SU-DHL-6 (cell line): Measurements from ENCODE around the gene LARP4B.

ENCODE experiments used
- H2AFZ ChIP-seq: fragments of 200-600 bp; sonication (generic); 2 replicates; pipeline ENCODE4 v1.6.1; 2014; ENCODE audit warnings: low read depth, mild to moderate bottlenecking, moderate library complexity, mixed read lengths, antibody characterized with exemption, low read length; ENCODE audit not compliant: severe bottlenecking
- H3F3A ChIP-seq: fragments of 200-600 bp; shearing (Covaris generic); 2 replicates; pipeline ENCODE4 v1.6.0; 2016; ENCODE audit warnings: antibody characterized with exemption, mild to moderate bottlenecking; ENCODE audit not compliant: insufficient read depth
- H3K27ac ChIP-seq: fragments of 200-600 bp; sonication (generic); 2 replicates; pipeline ENCODE4 v1.5.1; 2016; ENCODE audit warnings: low read depth, mild to moderate bottlenecking, low read length, moderate library complexity, mixed read lengths
- H3K27me3 ChIP-seq: fragments of 200-600 bp; sonication (generic), shearing (Covaris generic); 2 replicates; pipeline ENCODE4 v1.6.0; 2014; ENCODE audit warnings: mild to moderate bottlenecking, low read length
- H3K36me3 ChIP-seq: fragments of 200-600 bp; sonication (generic); 2 replicates; pipeline ENCODE4 v1.6.1; 2014; ENCODE audit warnings: mild to moderate bottlenecking, low read length, mixed read lengths
- H3K4me2 ChIP-seq: fragments of 300-600, 200-600 bp; shearing (Covaris generic), sonication (generic); 2 replicates; pipeline ENCODE4 v1.6.0; 2014; ENCODE audit warnings: low read length, low read depth, mild to moderate bottlenecking; ENCODE audit not compliant: poor library complexity, severe bottlenecking
- H3K4me3 ChIP-seq: fragments of 200-600 bp; sonication (generic); 2 replicates; pipeline ENCODE4 v1.5.1; 2014; ENCODE audit warnings: antibody characterized with exemption, low read length, mild to moderate bottlenecking, mixed read lengths; ENCODE audit not compliant: insufficient read depth, poor library complexity, severe bottlenecking
- H3K79me2 ChIP-seq: fragments of 200-600 bp; sonication (generic); 2 replicates; pipeline ENCODE4 v1.6.1; 2014; ENCODE audit warnings: mild to moderate bottlenecking, low read length, moderate library complexity; ENCODE audit not compliant: insufficient read depth
- H3K9ac ChIP-seq: fragments of 200-600 bp; sonication (generic); 2 replicates; pipeline ENCODE4 v1.7.0; 2014; ENCODE audit warnings: mild to moderate bottlenecking, low read length
- H3K9me2 ChIP-seq: fragments of 200-600 bp; sonication (generic); replicated peaks from 2 replicates; pipeline ENCODE4 v1.6.1; 2014; ENCODE audit warnings: low read length; ENCODE audit not compliant: insufficient read depth
- H3K9me3 ChIP-seq: fragments of 200-600 bp; sonication (generic); 2 replicates; pipeline ENCODE4 v1.6.1; 2014; ENCODE audit warnings: low read length, mixed read lengths; ENCODE audit not compliant: insufficient read depth
- H4K20me1 ChIP-seq: fragments of 200-600 bp; sonication (generic); 2 replicates; pipeline ENCODE4 v1.6.1; 2014; ENCODE audit warnings: low read depth, mild to moderate bottlenecking, antibody characterized with exemption, low read length, moderate library complexity, mixed read lengths
- EZH2phosphoT487 ChIP-seq: fragments of 200-600 bp; sonication (generic), shearing (Covaris generic); conservative IDR thresholded peaks from 2 replicates; pipeline ENCODE4 v1.6.1; 2018; ENCODE audit warnings: mild to moderate bottlenecking, antibody characterized with exemption, low read length, moderate library complexity, mixed read lengths
- TF ChIP-seq, protein P1 (sequence below): fragments of 200-600 bp; sonication (generic); IDR thresholded peaks from one replicate; pipeline ENCODE4 v1.5.1; 2017; ENCODE audit warnings: antibody characterized with exemption, mild to moderate bottlenecking, low read length, moderate library complexity; ENCODE audit not compliant: insufficient read depth, poor library complexity, severe bottlenecking

LARP4B gene

DNA sequence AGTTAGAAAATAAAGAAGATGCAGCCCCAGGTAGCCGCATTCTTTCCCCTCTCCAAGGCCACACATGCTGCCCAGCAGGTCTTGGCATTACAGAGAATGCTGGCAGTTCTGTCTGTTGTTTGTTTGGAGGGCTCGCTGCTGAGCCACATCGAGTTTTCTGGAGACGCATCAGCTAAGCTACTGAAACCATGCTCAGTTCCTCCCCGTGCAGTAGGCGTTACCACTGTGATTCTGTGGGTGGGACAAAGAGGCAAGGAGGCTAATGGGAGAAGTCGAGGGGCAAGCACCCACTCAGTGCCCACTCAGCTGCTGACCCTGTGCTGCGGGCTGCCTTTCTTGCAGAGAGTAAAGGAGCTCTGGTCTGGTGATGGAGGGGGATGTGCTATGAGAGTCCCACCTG, 41.3 kb upstream of the LARP4B start:
- no peak overlapping the region for H3K9ac ChIP-seq
- TF ChIP-seq, protein P1, sequence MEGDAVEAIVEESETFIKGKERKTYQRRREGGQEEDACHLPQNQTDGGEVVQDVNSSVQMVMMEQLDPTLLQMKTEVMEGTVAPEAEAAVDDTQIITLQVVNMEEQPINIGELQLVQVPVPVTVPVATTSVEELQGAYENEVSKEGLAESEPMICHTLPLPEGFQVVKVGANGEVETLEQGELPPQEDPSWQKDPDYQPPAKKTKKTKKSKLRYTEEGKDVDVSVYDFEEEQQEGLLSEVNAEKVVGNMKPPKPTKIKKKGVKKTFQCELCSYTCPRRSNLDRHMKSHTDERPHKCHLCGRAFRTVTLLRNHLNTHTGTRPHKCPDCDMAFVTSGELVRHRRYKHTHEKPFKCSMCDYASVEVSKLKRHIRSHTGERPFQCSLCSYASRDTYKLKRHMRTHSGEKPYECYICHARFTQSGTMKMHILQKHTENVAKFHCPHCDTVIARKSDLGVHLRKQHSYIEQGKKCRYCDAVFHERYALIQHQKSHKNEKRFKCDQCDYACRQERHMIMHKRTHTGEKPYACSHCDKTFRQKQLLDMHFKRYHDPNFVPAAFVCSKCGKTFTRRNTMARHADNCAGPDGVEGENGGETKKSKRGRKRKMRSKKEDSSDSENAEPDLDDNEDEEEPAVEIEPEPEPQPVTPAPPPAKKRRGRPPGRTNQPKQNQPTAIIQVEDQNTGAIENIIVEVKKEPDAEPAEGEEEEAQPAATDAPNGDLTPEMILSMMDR: no peak
- TF ChIP-seq EZH2phosphoT487: no peak
- no peaks in the 10 kb centered on the region for H4K20me1 ChIP-seq
- H3K36me3 ChIP-seq: no peaks in the 10 kb centered on the region
- no peak overlapping the region for H3K27ac ChIP-seq
- H3K27me3 ChIP-seq: no peaks in the 10 kb centered on the region
- no peaks in the 10 kb centered on the region for H3F3A ChIP-seq
- H3K79me2 ChIP-seq: no peaks in the 10 kb centered on the region
- H3K9me3 ChIP-seq: no peaks in the 10 kb centered on the region
- H3K4me2 ChIP-seq: no peak overlapping the region
- no peak overlapping the region for H2AFZ ChIP-seq
- no peaks in the 10 kb centered on the region for H3K9me2 ChIP-seq
- no peak overlapping the region for H3K4me3 ChIP-seq

DNA sequence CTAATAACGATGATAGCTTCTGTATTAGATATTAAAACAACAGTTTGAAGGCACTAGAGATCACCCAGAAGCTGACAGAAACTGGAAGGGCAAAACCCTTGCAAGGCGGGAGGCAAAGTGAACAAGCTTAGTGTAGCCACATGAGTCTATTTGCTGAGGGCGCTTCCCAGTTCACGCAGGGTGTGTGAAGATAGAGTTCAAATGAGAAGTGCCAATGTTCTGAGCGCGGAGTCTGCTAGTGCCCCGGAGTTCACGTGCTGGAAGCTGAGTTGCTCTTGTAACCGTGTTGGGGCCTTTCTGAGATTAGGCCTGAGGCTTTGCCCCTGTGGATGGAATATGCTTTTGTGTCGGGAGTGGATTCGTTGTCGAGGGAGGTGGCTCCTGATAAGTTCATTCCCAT, 40.1 kb upstream of the LARP4B start:
- Histone ChIP-seq H3K27me3 (no peaks in the 10 kb centered on the region), H3K79me2 (no peaks in the 10 kb centered on the region), H3K4me2 (no peak overlapping the region), H3K27ac (no peak overlapping the region), H4K20me1 (no peaks in the 10 kb centered on the region), H2AFZ (no peak overlapping the region), H3F3A (no peaks in the 10 kb centered on the region), H3K36me3 (no peaks in the 10 kb centered on the region), H3K9me3 (no peaks in the 10 kb centered on the region), H3K9me2 (no peaks in the 10 kb centered on the region), H3K9ac (no peak overlapping the region), H3K4me3 (no peak overlapping the region)
- TF ChIP-seq, protein P1: no peak
- no peak for TF ChIP-seq EZH2phosphoT487

DNA sequence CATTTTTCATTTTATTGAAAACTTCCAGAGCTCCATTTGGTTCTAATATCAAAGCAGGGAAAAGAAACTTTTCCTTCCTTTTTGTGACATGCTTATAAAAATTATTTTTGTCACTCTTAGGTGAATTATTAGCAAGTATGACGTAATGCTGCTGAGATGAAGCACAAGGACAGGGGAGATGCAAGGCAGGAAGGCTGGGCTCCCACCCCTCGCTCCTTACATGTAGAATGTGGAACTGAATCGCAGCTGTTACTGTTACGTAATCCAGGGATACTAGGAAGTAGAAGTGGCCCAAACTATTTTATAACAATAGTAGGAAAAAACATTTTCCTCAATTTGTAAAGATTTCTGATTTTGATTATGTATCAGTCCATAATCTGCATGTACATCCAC, 39.6 kb upstream of the LARP4B start:
- Histone ChIP-seq H3K9ac (no peak overlapping the region), H3K9me2 (no peaks in the 10 kb centered on the region), H3K27me3 (no peaks in the 10 kb centered on the region), H2AFZ (no peak overlapping the region), H3K4me2 (no peak overlapping the region), H3K79me2 (no peaks in the 10 kb centered on the region), H4K20me1 (no peaks in the 10 kb centered on the region), H3K27ac (no peak overlapping the region), H3K36me3 (no peaks in the 10 kb centered on the region), H3K4me3 (no peak overlapping the region), H3K9me3 (no peaks in the 10 kb centered on the region), H3F3A (no peaks in the 10 kb centered on the region)
- TF ChIP-seq EZH2phosphoT487: no peak
- TF ChIP-seq, protein P1: no peak
